ENCODE data around the gene KRT31.
"Not testable (repeated sequence)": the region's sequence is repeated elsewhere in the genome, so short reads cannot be mapped to it uniquely, and the experiment has no call there.

The KRT31 gene

GRCh38 chr17:41383690-41384089 is 13.7 kb downstream of the KRT31 start:
- DNase-seq = no peak

GRCh38 chr17:41382394-41382793 is 15.0 kb downstream of the KRT31 start:
- no peak for DNase-seq

- not testable (repeated sequence) for DNase-seq
These were observed 15.5 kb downstream of the KRT31 start, which contains the start of gene KRT34 for GRCh38 chr17:41381943-41382342. Gene KRT34 (minus strand): TSS chr17:41382306. CDS start chr17:41382246, 60 bp downstream.

GRCh38 chr17:41380091-41380490 is 17.3 kb downstream of the KRT31 start:
- not testable (repeated sequence) for DNase-seq

- no peak for DNase-seq
These were observed 19.9 kb downstream of the KRT31 start for GRCh38 chr17:41377546-41377945.

- DNase-seq = no peak
These were observed 27.7 kb downstream of the KRT31 start, which contains the start of gene KRT33B for GRCh38 chr17:41369713-41370112. Gene KRT33B (minus strand): TSS chr17:41369813. CDS start chr17:41369750, 63 bp downstream.

- no peak for DNase-seq
These were observed 28.4 kb downstream of the KRT31 start for GRCh38 chr17:41369023-41369422.

GRCh38 chr17:41367426-41368075 is 29.9 kb downstream of the KRT31 start:
- DNase-seq = no peak

GRCh38 chr17:41366070-41366469 is 31.3 kb downstream of the KRT31 start:
- no peak for DNase-seq

GRCh38 chr17:41363881-41364280 is 33.5 kb downstream of the KRT31 start:
- no peak for DNase-seq

GRCh38 chr17:41360296-41360995 is 37.0 kb downstream of the KRT31 start:
- DNase-seq = no peak

- no peak for DNase-seq
These were observed 42.9 kb downstream of the KRT31 start for GRCh38 chr17:41354536-41354935.

GRCh38 chr17:41352597-41353366 is 44.6 kb downstream of the KRT31 start:
- no peak for DNase-seq

GRCh38 chr17:41351177-41351576 is 46.2 kb downstream of the KRT31 start:
- no peak for DNase-seq

GRCh38 chr17:41350381-41350878 is 47.0 kb downstream of the KRT31 start, which contains the start of gene KRT33A:
Gene KRT33A (minus strand): TSS chr17:41350828. CDS start chr17:41350767, 61 bp downstream.
- not testable (repeated sequence) for DNase-seq

GRCh38 chr17:41347869-41348760 is 49.3 kb downstream of the KRT31 start:
- DNase-seq = no peak

- not testable (repeated sequence) for DNase-seq
These were observed 51.0 kb downstream of the KRT31 start for GRCh38 chr17:41346421-41346820.

GRCh38 chr17:41345992-41346391 is 51.4 kb downstream of the KRT31 start:
- DNase-seq = no peak
